Stimulated activated naive CD8-positive, alpha-beta T cell treated with anti-CD3 and anti-CD28 coated beads, Interleukin-15, amount 100 ng/mL, for 72 hours (primary cell): ENCODE results near the gene LNX1.

Experiments
- ATAC-seq: fragments of 150-1000 bp; cut with Tn5 transposase; 2 replicates; pipeline ENCODE4 v1.10.0; 2021; ENCODE audit warnings: mild to moderate bottlenecking, moderate library complexity
- DNase-seq, 2 donors: peaks; one replicate each; pipeline ENCODE4 v3.0.0; 2021 to 2022
- H3K27ac Mint-ChIP-seq, 2 donors: one replicate each; pipeline ENCODE4 v1.8.0; 2022; ENCODE audit warnings: mild to moderate bottlenecking in 2 of 2, mixed read lengths in 2 of 2, moderate library complexity in 2 of 2
- H3K27me3 Mint-ChIP-seq: one replicate; pipeline ENCODE4 v1.8.0; 2022; ENCODE audit warnings: mixed read lengths
- H3K4me1 Mint-ChIP-seq: one replicate; pipeline ENCODE4 v1.8.0; 2022; ENCODE audit warnings: mild to moderate bottlenecking, mixed read lengths
- H3K4me3 Mint-ChIP-seq, 2 donors: one replicate each; pipeline ENCODE4 v1.8.0; 2022; ENCODE audit warnings: mild to moderate bottlenecking in 2 of 2, mixed read lengths in 2 of 2, moderate library complexity in 1 of 2
- H3K9me3 Mint-ChIP-seq, 2 donors: one replicate each; pipeline ENCODE4 v1.8.0; 2022; ENCODE audit warnings: mixed read lengths in 2 of 2

Gene LNX1

DNA sequence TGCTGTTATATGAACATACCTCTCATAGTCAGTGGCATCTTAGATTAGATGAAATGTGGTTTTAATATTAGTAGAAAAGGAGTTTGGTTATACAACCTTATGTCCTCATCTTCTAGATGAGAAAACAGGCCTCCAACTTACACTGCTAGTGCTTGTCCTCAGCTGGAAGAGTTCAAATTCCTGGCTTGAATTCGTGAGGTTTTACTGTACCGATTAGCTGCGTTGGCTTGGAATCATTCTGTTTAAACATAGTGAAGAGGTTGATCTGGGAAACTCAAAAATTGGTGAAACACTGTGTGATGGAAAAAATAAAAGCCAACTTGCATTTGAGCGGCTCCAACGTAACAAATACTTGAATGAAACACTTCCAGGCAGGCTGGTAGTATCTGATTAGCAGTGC, 81.0 kb downstream of the LNX1 start:
- H3K4me3 Mint-ChIP-seq: no peak overlapping the region
- H3K27ac Mint-ChIP-seq: no peak overlapping the region
- ATAC-seq: no peak
- no peaks in the 10 kb centered on the region for H3K9me3 Mint-ChIP-seq
- H3K4me1 Mint-ChIP-seq: no peaks in the 10 kb centered on the region
- DNase-seq: no peak
- H3K27me3 Mint-ChIP-seq: peaks cover 32% of the 10 kb centered on the region

DNA sequence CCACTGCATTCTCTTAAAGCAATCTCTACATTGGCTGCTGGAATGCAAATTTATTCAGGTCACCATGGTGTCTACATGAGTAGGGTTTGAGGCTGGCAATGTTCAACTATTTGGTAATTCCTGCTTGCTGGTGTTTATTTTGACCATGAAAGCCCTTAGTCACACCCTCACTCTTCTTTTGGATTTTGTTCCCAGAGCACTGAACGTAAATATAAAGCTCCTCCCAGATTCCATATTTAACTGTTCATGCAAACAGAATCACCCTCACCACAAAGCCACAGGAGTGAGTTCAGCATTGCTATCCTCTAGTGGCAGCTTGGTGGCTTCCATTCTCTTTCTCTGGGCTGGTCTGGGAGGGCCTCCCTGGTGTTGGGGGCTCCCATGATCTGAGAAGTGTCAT, 82.8 kb downstream of the LNX1 start:
- Mint-ChIP-seq H3K4me3 (no peak overlapping the region), H3K27ac (no peak overlapping the region), H3K4me1 (no peaks in the 10 kb centered on the region), H3K27me3 (peaks cover 30% of the 10 kb centered on the region), H3K9me3 (no peaks in the 10 kb centered on the region)
- ATAC-seq (no peak), DNase-seq (no peak)

DNA sequence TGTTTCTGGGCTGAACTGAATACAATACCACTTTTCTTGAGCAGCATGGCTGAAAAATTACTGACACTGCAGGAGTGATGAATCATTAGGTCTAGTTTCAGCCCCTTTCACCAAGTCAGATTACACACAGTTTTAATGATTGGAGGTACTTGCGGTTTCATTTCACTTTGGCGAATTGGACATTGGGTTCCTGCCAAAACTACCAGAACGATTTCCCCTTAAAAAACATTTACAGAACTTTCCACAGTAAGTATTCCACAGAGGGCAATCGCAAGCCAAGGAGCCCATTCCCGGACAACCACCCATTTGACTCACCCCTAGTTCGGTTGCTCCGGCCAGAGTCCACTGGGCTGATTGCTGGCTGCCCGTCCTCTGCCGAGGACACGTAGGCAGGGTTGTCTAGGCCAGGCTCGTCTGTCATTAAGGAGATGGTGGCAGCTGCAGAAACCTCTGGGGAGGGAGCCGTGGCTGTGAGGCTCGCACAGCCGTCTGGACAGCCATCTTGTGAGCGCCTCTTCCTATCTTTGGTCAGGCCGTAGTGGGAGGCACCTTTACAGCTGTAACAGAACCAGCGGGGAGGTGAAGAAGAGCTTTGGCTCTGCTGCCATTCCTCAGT, 83.5 kb downstream of the LNX1 start:
- DNase-seq (no peak), ATAC-seq (no peak)
- H3K4me3 Mint-ChIP-seq: no peak overlapping the region
- peaks cover 28% of the 10 kb centered on the region for H3K27me3 Mint-ChIP-seq
- H3K9me3 Mint-ChIP-seq: no peaks in the 10 kb centered on the region
- no peak overlapping the region for H3K27ac Mint-ChIP-seq
- H3K4me1 Mint-ChIP-seq: no peaks in the 10 kb centered on the region

DNA sequence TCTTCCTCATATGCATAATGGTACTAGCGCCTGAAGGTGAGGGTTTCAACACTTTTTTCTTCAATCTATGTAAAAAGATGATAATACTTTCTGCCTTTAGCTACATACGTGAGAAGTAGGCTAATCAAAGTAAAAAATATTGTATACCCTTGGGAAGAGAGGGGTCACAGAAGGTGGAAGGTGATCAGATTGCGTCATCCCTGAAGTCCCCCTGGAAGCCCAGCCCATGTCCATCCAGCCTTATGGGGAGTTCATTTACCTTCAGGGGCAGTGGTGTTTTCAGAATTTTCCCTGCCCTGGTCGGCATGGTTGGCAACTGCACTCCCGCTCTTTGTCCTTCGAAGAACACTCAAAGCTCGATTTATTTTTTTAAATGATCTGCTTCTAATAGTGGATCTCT, 84.2 kb downstream of the LNX1 start:
- ATAC-seq: no peak
- H3K27ac Mint-ChIP-seq: no peak overlapping the region
- no peaks in the 10 kb centered on the region for H3K4me1 Mint-ChIP-seq
- H3K4me3 Mint-ChIP-seq: no peak overlapping the region
- no peaks in the 10 kb centered on the region for H3K9me3 Mint-ChIP-seq
- no peak for DNase-seq
- H3K27me3 Mint-ChIP-seq: peaks cover 30% of the 10 kb centered on the region

DNA sequence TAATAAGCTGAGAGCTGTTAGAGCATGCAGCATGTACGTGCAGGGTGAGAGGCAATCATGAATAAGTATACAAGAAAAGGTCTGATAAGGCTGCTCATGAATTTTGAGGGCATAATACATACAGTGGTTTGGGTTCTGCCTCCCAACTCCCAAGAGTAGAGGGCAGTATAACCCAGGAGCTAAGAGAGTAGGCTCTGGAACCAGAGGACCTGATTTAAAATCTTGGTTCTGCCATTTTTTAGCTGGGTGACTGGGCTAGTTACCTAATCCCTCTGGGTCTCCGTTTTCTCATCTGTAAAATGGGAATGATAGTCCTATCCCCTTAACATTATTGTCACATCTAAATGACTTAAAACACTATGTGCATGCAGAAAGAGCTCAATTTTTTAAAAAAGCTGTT, 85.3 kb downstream of the LNX1 start:
- H3K4me1 Mint-ChIP-seq: no peaks in the 10 kb centered on the region
- no peak for DNase-seq
- no peak overlapping the region for H3K27ac Mint-ChIP-seq
- H3K4me3 Mint-ChIP-seq: no peak overlapping the region
- no peaks in the 10 kb centered on the region for H3K9me3 Mint-ChIP-seq
- no peak for ATAC-seq
- H3K27me3 Mint-ChIP-seq: peaks cover 25% of the 10 kb centered on the region

DNA sequence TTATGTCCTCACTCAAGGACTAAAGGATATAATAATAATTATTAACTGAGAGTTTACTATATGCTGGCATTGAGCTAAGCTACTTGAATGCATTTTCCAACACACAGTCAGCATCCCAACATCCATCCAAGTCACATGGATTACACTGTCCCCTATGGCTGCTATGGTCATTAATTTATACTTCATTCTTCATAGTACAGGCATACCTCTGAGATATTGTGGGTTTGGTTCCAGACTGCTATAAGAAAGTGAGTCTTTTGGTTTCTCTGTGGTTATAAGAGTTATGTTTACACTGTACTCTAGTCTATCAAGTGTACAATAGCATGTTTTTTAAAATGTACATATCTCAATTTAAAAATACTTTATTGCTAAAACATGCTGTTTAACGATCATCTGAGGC, 89.2 kb downstream of the LNX1 start:
- H3K27me3 Mint-ChIP-seq: peaks cover 7% of the 10 kb centered on the region

DNA sequence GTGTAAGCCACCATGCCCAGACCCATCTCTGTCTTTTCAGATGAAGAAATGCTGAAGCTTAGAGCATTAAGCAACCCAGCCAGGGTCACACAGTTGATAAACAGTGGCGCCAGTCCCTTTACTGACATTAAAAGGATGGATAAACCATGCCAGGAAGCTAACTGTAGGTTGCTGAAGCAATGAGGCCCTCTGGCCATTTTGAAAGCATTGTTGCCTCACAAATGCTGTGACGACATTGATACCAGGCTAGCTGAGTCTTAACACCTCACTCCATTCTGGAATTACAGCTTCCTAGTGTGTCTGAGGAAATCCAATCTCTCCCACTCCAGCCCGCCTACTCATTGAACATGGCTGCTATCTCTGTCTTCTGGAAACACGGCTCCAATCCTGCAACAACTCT, 89.7 kb downstream of the LNX1 start:
- no peaks in the 10 kb centered on the region for H3K4me1 Mint-ChIP-seq
- no peak for DNase-seq
- no peak overlapping the region for H3K27ac Mint-ChIP-seq
- no peak overlapping the region for H3K4me3 Mint-ChIP-seq
- no peak for ATAC-seq
- no peaks in the 10 kb centered on the region for H3K9me3 Mint-ChIP-seq
- H3K27me3 Mint-ChIP-seq: peaks cover 7% of the 10 kb centered on the region

More for the DNA sequence above, 89.2 kb downstream of the LNX1 start:
- ATAC-seq (no peak), DNase-seq (no peak)
- no peaks in the 10 kb centered on the region for H3K9me3 Mint-ChIP-seq
- H3K4me1 Mint-ChIP-seq: no peaks in the 10 kb centered on the region
- no peak overlapping the region for H3K4me3 Mint-ChIP-seq
- H3K27ac Mint-ChIP-seq: no peak overlapping the region

DNA sequence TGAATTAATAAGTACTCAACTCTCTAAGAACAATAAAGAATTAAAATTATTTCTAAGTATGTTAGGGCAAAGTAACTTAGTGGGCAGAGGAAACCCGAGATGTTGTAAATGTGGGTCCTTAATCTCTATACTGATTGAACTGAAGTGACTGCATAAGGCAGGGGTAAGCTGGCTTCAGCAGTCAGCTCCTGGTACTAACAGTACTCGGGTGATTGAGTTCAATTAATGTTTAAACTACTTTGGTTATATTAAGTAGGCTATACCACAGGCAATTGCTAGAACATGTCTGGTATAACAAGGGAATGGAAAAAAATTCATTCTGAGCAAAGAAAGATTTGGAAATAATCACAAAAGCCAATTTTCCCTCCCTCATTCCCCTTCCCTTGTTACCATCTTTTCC, 90.7 kb downstream of the LNX1 start:
- Mint-ChIP-seq H3K4me1 (no peaks in the 10 kb centered on the region), H3K27me3 (peaks cover 7% of the 10 kb centered on the region), H3K27ac (no peak overlapping the region), H3K4me3 (no peak overlapping the region), H3K9me3 (no peaks in the 10 kb centered on the region)
- DNase-seq (no peak), ATAC-seq (no peak)

DNA sequence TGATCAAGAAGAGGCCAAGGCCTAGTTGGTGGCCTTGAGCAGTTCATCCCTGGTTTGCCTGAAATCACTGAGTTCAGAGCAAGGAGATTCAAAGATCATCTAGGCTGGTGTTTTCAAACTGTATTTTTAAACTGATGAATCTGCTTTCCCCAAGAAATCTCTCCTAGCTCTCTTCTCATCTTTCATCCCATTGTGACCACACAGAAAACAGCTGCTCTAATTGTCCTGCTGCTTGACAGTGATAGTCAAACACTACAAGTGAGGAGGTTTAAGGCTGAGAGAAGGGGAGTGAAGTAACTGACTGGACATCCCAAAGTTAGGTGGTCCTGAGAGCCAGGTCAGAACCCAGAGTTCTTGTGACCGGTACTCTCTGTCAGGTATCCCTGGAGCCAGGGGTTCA, 91.5 kb downstream of the LNX1 start:
- Mint-ChIP-seq H3K4me1 (no peaks in the 10 kb centered on the region), H3K27me3 (peaks cover 7% of the 10 kb centered on the region), H3K4me3 (no peak overlapping the region), H3K27ac (no peak overlapping the region), H3K9me3 (no peaks in the 10 kb centered on the region)
- no peak for DNase-seq
- ATAC-seq: no peak

DNA sequence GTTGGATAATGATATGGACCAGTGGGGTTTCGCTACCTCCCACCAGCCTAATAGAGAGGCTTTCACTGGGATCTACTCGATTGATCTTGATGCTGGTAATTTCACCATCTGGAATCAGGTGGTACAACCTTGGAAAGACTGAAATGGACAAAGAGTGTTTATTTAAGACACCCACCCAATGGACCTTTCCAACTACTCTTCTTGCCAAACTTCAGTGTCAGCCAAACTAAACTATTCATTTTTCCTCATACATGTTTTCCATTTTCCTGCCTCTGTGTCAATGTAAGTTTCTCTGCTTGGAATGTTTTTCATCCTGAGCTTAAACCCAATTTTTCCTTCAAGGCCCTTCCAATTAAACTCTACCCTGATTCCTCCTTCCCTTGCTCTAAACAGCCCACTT, 92.6 kb downstream of the LNX1 start:
- no peaks in the 10 kb centered on the region for H3K9me3 Mint-ChIP-seq

DNA sequence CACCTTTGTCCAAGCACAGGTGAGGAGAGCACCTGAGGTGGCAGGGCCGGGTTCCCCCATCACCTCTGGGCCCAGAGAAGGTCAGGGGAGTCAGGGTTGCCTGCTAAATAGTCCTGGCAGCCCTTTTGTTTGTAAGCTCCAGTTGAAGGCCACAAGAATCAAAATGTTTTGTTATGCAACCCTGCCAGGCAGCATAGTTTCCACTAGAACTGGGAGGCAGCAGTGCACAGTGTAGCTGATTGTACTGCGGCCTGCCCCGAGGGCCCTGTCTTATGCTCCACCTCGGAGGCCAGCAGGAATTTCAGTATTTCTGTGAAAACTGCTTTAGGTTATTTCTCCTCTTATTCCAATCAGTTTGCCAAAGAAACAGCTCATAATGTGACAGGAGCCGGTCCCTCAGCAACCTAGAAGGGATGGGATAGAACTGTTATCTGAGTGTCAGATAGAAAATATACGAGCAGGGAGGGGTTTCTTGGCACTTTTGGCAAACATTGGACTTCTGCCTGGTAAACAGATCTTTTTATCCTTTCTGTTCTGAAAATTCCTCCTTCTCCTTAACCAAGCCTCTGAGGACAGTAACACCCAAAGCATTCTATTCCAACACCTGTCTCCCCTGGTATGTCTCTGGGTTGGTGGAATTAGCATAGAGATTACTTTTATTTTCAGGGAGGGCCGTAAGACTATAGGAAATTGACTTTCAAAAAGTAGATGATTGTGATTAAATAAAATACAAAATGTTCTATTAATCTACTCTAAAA, 93.6 kb downstream of the LNX1 start:
- no peak overlapping the region for H3K4me3 Mint-ChIP-seq
- DNase-seq (no peak), ATAC-seq (no peak)
- H3K27ac Mint-ChIP-seq: no peak overlapping the region
- peaks cover under 1% of the 10 kb centered on the region for H3K27me3 Mint-ChIP-seq
- H3K9me3 Mint-ChIP-seq: no peaks in the 10 kb centered on the region
- no peaks in the 10 kb centered on the region for H3K4me1 Mint-ChIP-seq

More for the DNA sequence above, 92.6 kb downstream of the LNX1 start:
- peaks cover 7% of the 10 kb centered on the region for H3K27me3 Mint-ChIP-seq
- DNase-seq (no peak), ATAC-seq (no peak)
- H3K4me3 Mint-ChIP-seq: no peak overlapping the region
- no peak overlapping the region for H3K27ac Mint-ChIP-seq
- no peaks in the 10 kb centered on the region for H3K4me1 Mint-ChIP-seq

DNA sequence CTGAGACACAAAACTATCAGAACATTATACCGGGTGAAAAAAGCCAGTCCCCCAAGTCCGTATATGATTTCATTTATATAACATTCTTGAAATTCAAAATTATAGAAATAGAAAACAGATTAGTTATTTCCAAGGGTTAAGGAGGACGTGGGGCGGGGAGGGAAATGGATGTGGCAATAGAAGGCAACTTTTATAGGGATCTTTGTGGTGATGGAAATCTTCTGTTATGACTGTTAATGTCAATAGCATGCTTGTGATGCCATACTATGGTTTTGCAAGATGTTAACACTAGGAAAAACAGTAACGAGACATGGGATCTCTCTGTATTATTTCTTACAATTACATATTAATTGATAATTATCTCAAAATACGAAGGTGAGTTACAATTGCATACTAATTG, 96.4 kb downstream of the LNX1 start:
- Mint-ChIP-seq H3K4me3 (no peak overlapping the region), H3K27ac (no peak overlapping the region), H3K9me3 (no peaks in the 10 kb centered on the region), H3K27me3 (no peaks in the 10 kb centered on the region), H3K4me1 (no peaks in the 10 kb centered on the region)
- ATAC-seq (no peak), DNase-seq (no peak)

DNA sequence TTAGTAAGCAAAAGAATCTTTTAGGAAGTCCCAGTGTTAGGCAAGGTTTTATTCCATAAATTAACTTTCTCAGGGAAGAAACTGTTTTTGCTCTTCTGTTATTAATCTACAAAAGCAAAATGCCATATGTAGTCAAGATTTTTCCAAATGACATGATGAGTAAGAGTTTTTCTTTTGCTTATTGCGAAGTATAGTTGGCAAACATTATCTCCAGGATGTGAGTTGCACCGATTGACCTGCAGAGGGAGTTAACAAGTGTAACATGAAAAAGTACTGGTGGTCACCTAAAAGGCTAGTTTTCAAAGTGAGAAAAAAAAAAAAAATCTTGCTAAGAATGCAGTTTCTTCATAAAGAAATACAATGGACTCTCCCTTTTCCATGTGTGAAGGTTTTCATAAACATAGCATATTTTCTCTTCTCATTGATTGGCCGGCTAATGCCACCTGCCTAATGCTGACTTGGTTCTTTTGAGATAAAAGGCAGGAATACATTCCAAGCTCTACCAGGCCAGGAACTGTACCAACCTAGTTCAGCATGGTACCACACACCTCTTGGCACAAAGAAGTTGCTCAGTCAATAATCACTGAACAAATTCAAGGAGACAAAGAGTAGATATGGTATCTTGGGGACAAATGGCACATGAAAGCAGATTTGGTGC, 100.2 kb downstream of the LNX1 start:
- ATAC-seq: no peak
- Mint-ChIP-seq H3K4me1 (no peaks in the 10 kb centered on the region), H3K4me3 (no peak overlapping the region), H3K27ac (no peak overlapping the region), H3K27me3 (peaks cover 22% of the 10 kb centered on the region), H3K9me3 (no peaks in the 10 kb centered on the region)
- no peak for DNase-seq

DNA sequence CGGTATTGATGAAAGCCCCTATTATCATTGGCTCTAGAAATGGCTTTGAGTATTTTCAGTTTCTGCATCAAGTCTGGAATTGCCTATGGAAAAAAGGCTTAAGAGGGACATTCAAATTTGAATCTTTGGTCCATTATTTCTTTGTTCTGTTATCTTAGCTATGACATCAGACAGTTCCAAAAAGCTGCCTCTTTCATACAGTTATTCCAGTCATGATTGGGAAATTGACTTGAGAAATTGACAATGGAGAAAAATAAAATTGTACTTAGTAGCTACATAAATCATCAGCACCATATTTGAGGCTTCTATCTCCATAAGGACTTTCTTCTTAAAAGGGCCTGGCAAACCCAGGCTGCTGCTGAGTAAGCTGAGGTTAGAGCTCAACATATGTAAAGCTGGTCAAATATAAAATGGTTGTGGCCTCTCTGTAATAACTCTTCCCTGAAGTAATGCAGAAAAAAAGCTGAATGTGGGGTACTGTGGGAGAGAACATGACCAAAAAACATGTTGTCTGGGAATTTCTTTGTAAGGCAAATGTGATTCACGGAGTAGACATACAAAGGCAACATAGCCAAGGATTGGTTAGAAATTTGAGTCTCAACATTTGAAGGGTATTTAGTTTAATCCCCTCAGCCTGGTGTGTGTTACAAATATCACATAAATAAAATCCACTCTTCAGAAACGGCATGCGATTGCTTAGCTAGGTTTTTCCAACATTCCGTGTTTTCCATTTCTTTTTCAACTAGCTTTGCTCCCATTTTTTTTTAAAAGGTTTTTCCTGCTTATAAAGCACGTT, 100.9 kb downstream of the LNX1 start:
- Mint-ChIP-seq H3K9me3 (no peaks in the 10 kb centered on the region), H3K27me3 (peaks cover 29% of the 10 kb centered on the region), H3K27ac (no peak overlapping the region), H3K4me3 (no peak overlapping the region), H3K4me1 (no peaks in the 10 kb centered on the region)
- no peak for ATAC-seq
- no peak for DNase-seq

DNA sequence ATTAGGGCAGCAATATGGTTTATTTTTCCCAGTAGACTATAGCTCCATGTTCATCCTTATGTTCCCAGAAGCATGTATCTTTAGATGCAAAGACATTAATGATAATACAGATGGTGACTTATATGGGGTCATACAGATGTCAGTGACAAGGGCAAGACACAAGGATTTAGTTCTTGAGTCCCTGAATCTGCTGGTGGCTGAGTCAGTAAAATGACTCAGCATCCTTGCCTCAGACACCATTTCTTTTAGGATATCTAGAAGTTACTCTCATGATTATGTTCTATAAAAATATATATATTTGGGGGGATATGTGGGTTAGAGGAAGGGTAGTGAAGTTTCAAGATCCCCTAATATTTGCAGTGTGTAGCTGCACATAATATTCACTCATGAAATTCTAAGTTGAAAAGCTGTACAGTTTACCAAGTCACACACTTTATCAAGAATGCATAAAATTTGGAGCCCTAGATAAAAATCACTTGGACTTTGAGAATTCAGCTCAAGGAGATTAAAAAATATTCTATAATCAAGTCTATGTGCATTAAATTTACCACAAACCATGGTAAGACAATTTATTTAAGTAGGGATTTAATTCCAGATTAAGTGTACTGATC, 101.9 kb downstream of the LNX1 start:
- H3K9me3 Mint-ChIP-seq: no peaks in the 10 kb centered on the region
- no peak overlapping the region for H3K27ac Mint-ChIP-seq
- H3K4me3 Mint-ChIP-seq: no peak overlapping the region
- no peaks in the 10 kb centered on the region for H3K4me1 Mint-ChIP-seq
- ATAC-seq: no peak
- no peak for DNase-seq
- peaks cover 39% of the 10 kb centered on the region for H3K27me3 Mint-ChIP-seq
